ENCODE data around the gene ACVR1C.

The ACVR1C gene

DNA sequence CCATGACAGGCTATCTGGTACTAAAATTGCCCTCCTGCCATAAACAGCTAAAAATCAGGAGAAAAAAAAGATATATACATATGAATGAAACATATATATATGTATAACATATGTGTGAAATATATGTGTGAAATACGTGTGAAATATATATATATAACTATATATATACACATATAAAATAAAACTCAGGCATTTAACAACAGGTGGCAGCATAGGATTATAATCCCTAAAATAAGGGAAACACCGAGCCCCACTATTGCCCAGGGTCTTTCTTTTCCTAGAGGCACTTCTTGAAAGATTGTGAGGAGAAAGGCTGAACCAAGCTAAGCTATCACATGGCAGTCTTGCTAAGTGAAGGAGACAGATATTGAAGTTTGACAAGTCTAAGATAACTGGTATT is 118.9 kb downstream of the ACVR1C start:
- no peak overlapping the region for H3K27ac ChIP-seq
- TF ChIP-seq, protein P1, sequence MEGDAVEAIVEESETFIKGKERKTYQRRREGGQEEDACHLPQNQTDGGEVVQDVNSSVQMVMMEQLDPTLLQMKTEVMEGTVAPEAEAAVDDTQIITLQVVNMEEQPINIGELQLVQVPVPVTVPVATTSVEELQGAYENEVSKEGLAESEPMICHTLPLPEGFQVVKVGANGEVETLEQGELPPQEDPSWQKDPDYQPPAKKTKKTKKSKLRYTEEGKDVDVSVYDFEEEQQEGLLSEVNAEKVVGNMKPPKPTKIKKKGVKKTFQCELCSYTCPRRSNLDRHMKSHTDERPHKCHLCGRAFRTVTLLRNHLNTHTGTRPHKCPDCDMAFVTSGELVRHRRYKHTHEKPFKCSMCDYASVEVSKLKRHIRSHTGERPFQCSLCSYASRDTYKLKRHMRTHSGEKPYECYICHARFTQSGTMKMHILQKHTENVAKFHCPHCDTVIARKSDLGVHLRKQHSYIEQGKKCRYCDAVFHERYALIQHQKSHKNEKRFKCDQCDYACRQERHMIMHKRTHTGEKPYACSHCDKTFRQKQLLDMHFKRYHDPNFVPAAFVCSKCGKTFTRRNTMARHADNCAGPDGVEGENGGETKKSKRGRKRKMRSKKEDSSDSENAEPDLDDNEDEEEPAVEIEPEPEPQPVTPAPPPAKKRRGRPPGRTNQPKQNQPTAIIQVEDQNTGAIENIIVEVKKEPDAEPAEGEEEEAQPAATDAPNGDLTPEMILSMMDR (conservative IDR thresholded peaks at IDR 0.05), result peak; percentile 40

DNA sequence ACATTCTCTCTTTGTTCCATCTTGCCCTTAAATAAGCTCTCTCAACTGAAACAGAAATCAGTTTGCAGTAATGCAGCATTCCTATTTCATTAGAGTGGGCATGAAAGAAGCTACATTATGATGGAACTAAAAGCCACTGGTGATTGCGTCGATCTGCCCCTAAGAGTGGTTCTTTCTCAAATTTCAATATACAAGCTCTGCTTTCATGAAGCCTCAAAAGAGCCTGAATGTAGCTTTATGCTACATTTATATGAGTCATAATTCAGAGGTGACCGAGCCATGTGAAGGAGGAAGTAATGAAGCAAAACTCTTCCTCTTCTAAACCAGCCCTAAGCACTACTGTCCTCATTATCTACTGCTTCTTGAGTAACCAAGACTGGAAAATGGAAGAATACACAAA is 120.0 kb downstream of the ACVR1C start:
- H3K27ac ChIP-seq, result no peak overlapping the region
- TF ChIP-seq, protein P1 (conservative IDR thresholded peaks at IDR 0.05), result no peak

DNA sequence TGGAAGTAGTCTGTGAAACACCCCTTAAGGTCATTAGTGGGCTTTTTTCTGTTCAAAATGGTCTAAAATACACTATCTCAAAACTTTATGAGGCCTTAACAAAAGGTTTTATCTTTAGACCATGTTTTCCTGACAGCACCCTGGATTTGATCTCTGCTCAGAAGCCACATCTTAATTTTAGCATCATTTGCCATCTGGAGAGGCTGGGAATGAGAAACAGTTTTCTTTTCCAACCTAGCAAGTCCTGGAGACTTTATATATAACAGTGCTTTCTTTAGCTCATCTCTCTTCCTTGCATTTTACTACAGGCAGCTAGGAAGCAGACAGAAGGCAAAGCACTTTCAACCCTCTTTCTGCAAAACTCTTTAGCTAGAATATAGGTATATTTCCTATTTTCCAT is 122.1 kb downstream of the ACVR1C start:
- no peak overlapping the region for H3K27ac ChIP-seq
- TF ChIP-seq, protein P1 (conservative IDR thresholded peaks at IDR 0.05), result no peak

DNA sequence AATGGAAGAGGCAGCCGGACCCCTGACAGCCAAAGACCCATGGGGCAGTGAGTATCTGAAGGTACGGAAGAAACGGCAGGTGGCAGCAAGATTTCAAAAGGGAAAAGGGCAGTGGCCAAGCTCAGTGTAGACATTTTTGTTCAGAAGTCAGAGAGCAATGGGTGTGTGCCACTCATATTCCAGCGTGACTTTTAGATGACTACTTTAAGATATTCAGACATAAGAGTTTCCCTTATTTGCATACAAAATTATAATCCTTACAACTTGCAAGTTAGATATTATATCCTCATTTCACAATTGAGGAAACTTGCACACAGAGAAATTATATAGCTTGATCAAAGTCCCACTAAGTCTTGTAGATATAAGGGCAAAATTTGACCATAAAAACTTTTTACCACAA is 124.0 kb downstream of the ACVR1C start:
- TF ChIP-seq, protein P1 (conservative IDR thresholded peaks at IDR 0.05), result no peak
- no peak overlapping the region for H3K27ac ChIP-seq

DNA sequence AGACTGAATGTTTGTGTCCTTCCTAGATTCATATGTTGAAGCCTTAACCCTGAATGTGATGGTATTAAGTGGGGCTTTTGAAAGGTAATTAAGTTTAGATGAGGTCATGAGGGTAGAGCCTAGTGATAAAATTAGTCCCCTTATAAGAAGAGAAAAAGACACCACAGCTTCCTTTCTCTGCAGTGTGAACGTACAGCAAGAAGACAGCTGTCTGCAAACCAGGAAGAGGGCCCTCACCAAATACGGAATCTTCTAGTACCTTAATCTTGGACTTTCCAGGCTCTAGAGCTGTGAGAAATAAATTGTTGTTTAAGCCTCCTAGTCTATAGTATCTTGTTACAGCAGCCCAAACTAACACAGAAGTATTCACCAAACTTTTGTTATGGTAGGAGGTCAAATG is 127.6 kb downstream of the ACVR1C start:
- no peak overlapping the region for H3K27ac ChIP-seq
- TF ChIP-seq, protein P1 (conservative IDR thresholded peaks at IDR 0.05), result no peak

DNA sequence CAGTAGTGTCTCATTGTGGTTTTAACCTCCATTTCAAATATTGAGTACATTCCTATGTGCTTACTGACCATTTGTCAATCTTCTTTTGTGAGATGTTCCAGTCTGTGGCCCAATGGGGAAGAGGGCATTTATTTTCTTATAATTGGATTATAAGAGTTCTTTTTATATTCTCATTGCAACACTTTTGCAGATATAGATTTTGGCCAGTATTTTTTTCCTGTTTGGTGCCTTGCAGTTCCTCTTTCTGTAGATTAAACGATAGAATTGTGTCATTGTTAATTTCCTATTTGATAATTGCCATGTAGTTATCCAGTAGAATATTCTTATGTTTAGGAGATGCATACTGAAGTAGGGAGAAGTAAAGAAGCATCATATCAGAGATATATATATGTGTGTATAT is 128.3 kb downstream of the ACVR1C start:
- TF ChIP-seq, protein P1 (conservative IDR thresholded peaks at IDR 0.05), result no peak
- H3K27ac ChIP-seq, result no peak overlapping the region

DNA sequence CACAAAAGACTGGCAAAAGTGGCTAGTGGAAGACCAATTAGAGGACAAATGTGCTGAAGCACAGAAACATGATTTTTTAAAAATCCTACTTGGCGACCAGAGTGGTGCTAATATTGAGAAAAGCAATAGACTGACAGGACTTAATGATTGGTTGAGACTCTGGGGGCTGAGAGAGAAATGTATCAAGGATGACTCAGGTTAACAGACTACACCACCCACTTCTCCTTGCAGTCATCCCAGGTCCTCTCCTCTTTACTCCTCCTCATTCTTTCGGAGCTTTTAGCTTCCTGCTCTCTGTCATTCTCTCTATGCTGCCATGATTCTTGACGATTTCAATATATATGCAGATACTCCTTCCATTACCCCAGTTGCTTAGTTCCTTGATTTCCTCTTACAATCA is 130.2 kb downstream of the ACVR1C start:
- TF ChIP-seq, protein P1 (conservative IDR thresholded peaks at IDR 0.05), result no peak

More for the DNA sequence above, 130.2 kb downstream of the ACVR1C start:
- H3K27ac ChIP-seq, result no peak overlapping the region
